HepG2 (cell line): Measurements from ENCODE around the gene FOXN3. TPM values are rescaled to one million over a fixed set of nuclear protein-coding genes. Genes with fewer than 3 reads are reported as not detected.

Experiments
- ADNP ChIP-seq: sonication (generic); formaldehyde crosslinking; IDR thresholded peaks from 2 replicates; pipeline ENCODE4 v1.4.0; 2020; ENCODE audit warnings: missing genetic modification reagents
- AGO1 ChIP-seq: fragments of 200-400 bp; formaldehyde crosslinking; IDR thresholded peaks from 2 replicates; pipeline ENCODE4 v1.6.1; 2017; ENCODE audit warnings: mild to moderate bottlenecking, low read depth, low read length, moderate library complexity; ENCODE audit not compliant: poor library complexity, severe bottlenecking
- ARID2 ChIP-seq: sonication (generic); formaldehyde crosslinking; IDR thresholded peaks from 2 replicates; pipeline ENCODE4 v1.8.1; 2022; ENCODE audit warnings: mild to moderate bottlenecking, missing genetic modification reagents, borderline replicate concordance
- JUND ChIP-seq: sonication (generic); formaldehyde crosslinking; IDR thresholded peaks from 2 replicates; pipeline ENCODE4 v1.8.0; 2022; ENCODE audit warnings: mild to moderate bottlenecking, missing genetic modification reagents
- MTF2 ChIP-seq: sonication (generic); formaldehyde crosslinking; IDR thresholded peaks from 2 replicates; pipeline ENCODE4 v1.5.0; 2020; ENCODE audit warnings: missing genetic modification reagents, borderline replicate concordance
- NFE2L1 ChIP-seq: sonication (generic); formaldehyde crosslinking; IDR thresholded peaks from 2 replicates; pipeline ENCODE4 v1.4.0; 2020; ENCODE audit warnings: missing genetic modification reagents, mild to moderate bottlenecking, borderline replicate concordance
- SALL2 ChIP-seq: sonication (generic); formaldehyde crosslinking; IDR thresholded peaks from 2 replicates; pipeline ENCODE4 v1.8.1; 2023; ENCODE audit warnings: mild to moderate bottlenecking, missing genetic modification reagents, inconsistent platforms
- SCMH1 ChIP-seq: sonication (generic); formaldehyde crosslinking; IDR thresholded peaks from 2 replicates; pipeline ENCODE4 v1.9.0; 2021; ENCODE audit warnings: missing genetic modification reagents, mild to moderate bottlenecking, borderline replicate concordance
- SP4 ChIP-seq: sonication (generic); formaldehyde crosslinking; IDR thresholded peaks from 2 replicates; pipeline ENCODE4 v1.8.1; 2023; ENCODE audit warnings: mild to moderate bottlenecking, missing genetic modification reagents
- SRSF4 ChIP-seq: fragments of 200-400 bp; formaldehyde crosslinking; IDR thresholded peaks from one replicate; pipeline ENCODE4 v1.6.1; 2018; ENCODE audit warnings: mild to moderate bottlenecking, low read depth, low read length, moderate library complexity; ENCODE audit not compliant: poor library complexity, severe bottlenecking
- TGIF2 ChIP-seq: IDR thresholded peaks from 2 replicates; pipeline ENCODE4 v1.6.1; 2016; ENCODE audit warnings: control low read depth, missing compliant biosample characterization
- ZFAT ChIP-seq: sonication (generic); formaldehyde crosslinking; conservative IDR thresholded peaks from 2 replicates; pipeline ENCODE4 v1.8.1; 2023; ENCODE audit warnings: missing genetic modification reagents, inconsistent platforms
- ZNF207 ChIP-seq: fragments of 450-650 bp; IDR thresholded peaks from 2 replicates; pipeline ENCODE4 v1.6.1; 2016; ENCODE audit warnings: antibody characterized with exemption, borderline replicate concordance
- ZNF253 ChIP-seq: sonication (generic); formaldehyde crosslinking; IDR thresholded peaks from 2 replicates; pipeline ENCODE4 v1.8.0; 2022; ENCODE audit warnings: mild to moderate bottlenecking, missing genetic modification reagents, borderline replicate concordance
- ZNF331 ChIP-seq: sonication (generic); formaldehyde crosslinking; IDR thresholded peaks from 2 replicates; pipeline ENCODE4 v1.4.0; 2020; ENCODE audit warnings: missing genetic modification reagents
- ZNF552 ChIP-seq: sonication (generic); formaldehyde crosslinking; IDR thresholded peaks from 2 replicates; pipeline ENCODE4 v1.9.0; 2022; ENCODE audit warnings: missing genetic modification reagents, mild to moderate bottlenecking, borderline replicate concordance
- ZNF570 ChIP-seq: sonication (generic); formaldehyde crosslinking; IDR thresholded peaks from 2 replicates; pipeline ENCODE4 v1.4.0; 2020; ENCODE audit warnings: mild to moderate bottlenecking, missing genetic modification reagents, borderline replicate concordance
- polyA plus RNA-seq, 8 experiments: library from polyadenylated mRNA; depleted of rRNA in 3 of 8; stranded (reverse) in 7 of 8; unstranded in 1 of 8; fragments of >200 nt; fragmentation: Illumina TruSeq in 4 of 8; extraction: Trizol in 4 of 8; gene quantifications; 2 replicates each; pipeline versions ENCODE4 v1.2.1 to v1.2.3, GENCODE V29; 2011 to 2016; ENCODE audit warnings: low read depth in 4 of 8, missing spikeins in 1 of 8, mixed read lengths in 1 of 8; ENCODE audit not compliant: insufficient read depth in 1 of 8
- total RNA-seq, 5 experiments: library from RNA; depleted of rRNA; stranded (reverse); fragments of >200 nt; fragmentation: Illumina TruSeq; extraction: Trizol; gene quantifications; 2 replicates each; pipeline ENCODE4 v1.2.3, GENCODE V29; 2016; ENCODE audit warnings: low read depth in 1 of 5
- TF ChIP-seq, protein P1 (sequence below): sonication (generic); formaldehyde crosslinking; IDR thresholded peaks from 2 replicates; pipeline ENCODE4 v1.5.1; 2020; ENCODE audit warnings: missing genetic modification reagents, mild to moderate bottlenecking, borderline replicate concordance
- TF ChIP-seq, protein P2 (sequence below): sonication (generic); formaldehyde crosslinking; IDR thresholded peaks from 2 replicates; pipeline ENCODE4 v1.8.0; 2022; ENCODE audit warnings: mild to moderate bottlenecking, missing genetic modification reagents, borderline replicate concordance
- TF ChIP-seq, protein P3 (sequence below): sonication (generic); formaldehyde crosslinking; IDR thresholded peaks from 2 replicates; pipeline ENCODE4 v1.4.0; 2020; ENCODE audit warnings: missing genetic modification reagents, low read depth, mild to moderate bottlenecking, borderline replicate concordance

The FOXN3 gene
- total and polyA plus RNA-seq, 2 of the 13 experiments (the other 11 are each of a cell fraction or from before 2014, with no cell fraction given): 32.4 to 70.2 TPM

DNA sequence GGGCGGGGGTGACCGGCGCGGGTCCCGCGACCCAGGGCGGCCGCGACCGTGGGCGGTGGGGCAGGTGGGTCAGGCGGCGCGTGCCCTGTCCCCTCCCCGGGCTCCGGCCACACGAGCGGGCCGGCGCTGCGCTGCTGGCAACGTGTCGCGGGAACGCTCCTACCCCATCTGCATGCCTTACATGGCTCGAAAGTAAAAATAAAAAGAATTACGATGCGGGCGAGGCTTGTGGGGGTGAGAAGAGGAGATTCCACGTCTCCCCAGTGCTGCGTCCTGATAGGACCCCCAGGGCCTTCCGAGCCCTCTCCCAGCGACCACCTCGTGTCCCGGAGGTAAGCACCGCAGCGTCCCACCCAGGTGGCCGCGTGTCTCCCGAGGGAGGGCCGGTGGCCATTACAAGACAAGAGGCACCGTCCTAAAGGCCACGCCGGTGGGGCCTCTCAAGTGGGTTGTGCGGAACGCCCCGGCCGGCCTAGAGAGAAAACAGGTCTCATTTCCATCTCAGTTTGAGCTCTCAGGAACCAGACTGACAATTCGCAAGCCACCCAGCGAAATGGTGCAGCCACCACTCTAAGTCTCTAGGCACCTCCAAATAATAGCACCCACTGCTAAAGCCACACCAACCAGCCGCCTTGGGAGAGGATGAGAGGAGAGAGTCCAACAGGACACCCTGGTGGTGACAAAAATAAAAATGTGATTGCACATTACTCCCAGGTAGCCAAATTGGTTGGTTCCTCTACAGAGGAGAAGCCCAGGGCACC, 612 bp upstream of the FOXN3 start (continued):
- TF ChIP-seq ZFAT (CRISPR knock-in tag) (no peak), JUND (CRISPR knock-in tag) (no peak), ZNF570 (CRISPR knock-in tag) (no peak), ADNP (CRISPR knock-in tag) (no peak), NFE2L1 (no peak), SP4 (no peak), SCMH1 (CRISPR knock-in tag) (no peak), ZNF552 (CRISPR knock-in tag) (no peak), SALL2 (no peak), ARID2 (peak; percentile 69; the same call in 1 of the 2 replicates), AGO1 (no peak), MTF2 (no peak), ZNF253 (CRISPR knock-in tag) (no peak; the same call in 1 of the 2 replicates), ZNF331 (CRISPR knock-in tag) (no peak), SRSF4 (no peak), TGIF2 (CRISPR knock-in tag) (no peak), ZNF207 (no peak)
- TF ChIP-seq, protein P1, sequence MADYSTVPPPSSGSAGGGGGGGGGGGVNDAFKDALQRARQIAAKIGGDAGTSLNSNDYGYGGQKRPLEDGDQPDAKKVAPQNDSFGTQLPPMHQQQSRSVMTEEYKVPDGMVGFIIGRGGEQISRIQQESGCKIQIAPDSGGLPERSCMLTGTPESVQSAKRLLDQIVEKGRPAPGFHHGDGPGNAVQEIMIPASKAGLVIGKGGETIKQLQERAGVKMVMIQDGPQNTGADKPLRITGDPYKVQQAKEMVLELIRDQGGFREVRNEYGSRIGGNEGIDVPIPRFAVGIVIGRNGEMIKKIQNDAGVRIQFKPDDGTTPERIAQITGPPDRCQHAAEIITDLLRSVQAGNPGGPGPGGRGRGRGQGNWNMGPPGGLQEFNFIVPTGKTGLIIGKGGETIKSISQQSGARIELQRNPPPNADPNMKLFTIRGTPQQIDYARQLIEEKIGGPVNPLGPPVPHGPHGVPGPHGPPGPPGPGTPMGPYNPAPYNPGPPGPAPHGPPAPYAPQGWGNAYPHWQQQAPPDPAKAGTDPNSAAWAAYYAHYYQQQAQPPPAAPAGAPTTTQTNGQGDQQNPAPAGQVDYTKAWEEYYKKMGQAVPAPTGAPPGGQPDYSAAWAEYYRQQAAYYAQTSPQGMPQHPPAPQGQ (CRISPR knock-in tag): no peak
- TF ChIP-seq, protein P2, sequence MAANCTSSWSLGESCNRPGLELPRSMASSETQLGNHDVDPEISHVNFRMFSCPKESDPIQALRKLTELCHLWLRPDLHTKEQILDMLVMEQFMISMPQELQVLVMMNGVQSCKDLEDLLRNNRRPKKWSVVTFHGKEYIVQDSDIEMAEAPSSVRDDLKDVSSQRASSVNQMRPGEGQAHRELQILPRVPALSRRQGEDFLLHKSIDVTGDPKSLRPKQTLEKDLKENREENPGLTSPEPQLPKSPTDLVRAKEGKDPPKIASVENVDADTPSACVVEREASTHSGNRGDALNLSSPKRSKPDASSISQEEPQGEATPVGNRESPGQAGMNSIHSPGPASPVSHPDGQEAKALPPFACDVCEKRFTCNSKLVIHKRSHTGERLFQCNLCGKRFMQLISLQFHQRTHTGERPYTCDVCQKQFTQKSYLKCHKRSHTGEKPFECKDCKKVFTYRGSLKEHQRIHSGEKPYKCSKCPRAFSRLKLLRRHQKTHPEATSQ (CRISPR knock-in tag): peak; percentile 62; the same call in 1 of the 2 replicates
- TF ChIP-seq, protein P3, sequence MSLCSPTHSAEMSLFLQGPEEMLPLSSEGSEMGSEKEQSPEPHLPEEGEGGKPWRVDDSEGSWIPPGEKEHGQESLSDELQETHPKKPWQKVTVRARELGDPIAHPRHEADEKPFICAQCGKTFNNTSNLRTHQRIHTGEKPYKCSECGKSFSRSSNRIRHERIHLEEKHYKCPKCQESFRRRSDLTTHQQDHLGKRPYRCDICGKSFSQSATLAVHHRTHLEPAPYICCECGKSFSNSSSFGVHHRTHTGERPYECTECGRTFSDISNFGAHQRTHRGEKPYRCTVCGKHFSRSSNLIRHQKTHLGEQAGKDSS: no peak
